ENCODE results near the gene CCDC63. TPM values are rescaled to one million over a fixed set of nuclear protein-coding genes. Genes with fewer than 3 reads are reported as not detected.

The CCDC63 gene
- polyA plus RNA-seq, 3 donors = 0.22 TPM; not detected in 2

DNA sequence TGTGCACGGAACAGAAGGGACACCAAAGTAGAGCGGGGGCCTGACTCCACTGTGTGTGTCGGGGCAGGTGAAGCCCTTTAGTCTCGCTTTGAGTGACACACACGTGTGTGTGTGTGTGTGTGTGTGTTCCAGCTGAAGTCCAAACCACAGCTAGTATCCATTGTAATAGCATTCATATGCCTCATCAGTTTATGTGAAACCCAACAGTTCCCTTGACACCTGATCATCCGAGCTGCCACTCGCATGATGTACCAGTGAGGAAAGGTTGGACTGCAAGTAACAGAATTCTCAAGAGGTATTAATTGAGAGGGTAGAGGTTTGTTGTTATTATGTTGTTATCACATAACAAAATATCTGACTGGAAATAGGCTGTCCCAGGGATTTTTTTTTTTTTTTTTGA lies 16.4 kb downstream of the CCDC63 start:
- intact Hi-C loops (cut with micrococcal nuclease) = no loop called here
- no peak overlapping the region for H3K4me3 ChIP-seq (replicated peaks in 1 of 3; ENCODE audit: low read depth in 2 of 3, low read length in 3 of 3)
- Mint-ChIP-seq H3K36me3 (no peaks in the 10 kb centered on the region), H3K4me3 (no peak overlapping the region), H3K27me3 (ENCODE audit: low read depth in 3 of 3) (peaks cover 0 to 2% (median 1%) of the 10 kb centered on the region in 3 donors), H3K27ac (no peak overlapping the region), H3K9me3 (peaks cover 0 to 8% (median 4%) of the 10 kb centered on the region in 7 donors), H3K4me1 (peaks cover 25% of the 10 kb centered on the region)
- H3K9me3 ChIP-seq (replicated peaks in 1 of 2; ENCODE audit: control insufficient read depth in 1 of 2, insufficient read depth in 1 of 2, low read length in 2 of 2) = no peaks in the 10 kb centered on the region
- no peak for DNase-seq
- H3K9ac ChIP-seq (ENCODE audit: insufficient read depth, low read length, poor library complexity, severe bottlenecking) = no peak overlapping the region
- no peaks in the 10 kb centered on the region for H3K27me3 ChIP-seq (ENCODE audit: control insufficient read depth in 2 of 2, insufficient read depth in 2 of 2, low read length in 2 of 2)
- no peak overlapping the region for H3K4me2 ChIP-seq (replicated peaks; ENCODE audit: extremely low read depth, low read length, poor library complexity, severe bottlenecking)
- H3K36me3 ChIP-seq (replicated peaks in 1 of 2; ENCODE audit: control insufficient read depth in 1 of 2, insufficient read depth in 2 of 2, low read length in 2 of 2) = no peaks in the 10 kb centered on the region
- H2AFZ ChIP-seq (ENCODE audit: insufficient read depth, low read depth, low read length, poor library complexity, severe bottlenecking) = no peak overlapping the region
- no peaks in the 10 kb centered on the region for H3K79me2 ChIP-seq (ENCODE audit: insufficient read depth, low read length)
- no peak overlapping the region for H3K27ac ChIP-seq (ENCODE audit: low read depth in 1 of 2, low read length in 2 of 2)
- H3K4me1 ChIP-seq (ENCODE audit: control insufficient read depth in 1 of 2, insufficient read depth in 2 of 2, low read length in 2 of 2) = peaks cover 13 to 18% of the 10 kb centered on the region in 2 donors
- H4K20me1 ChIP-seq (ENCODE audit: insufficient read depth, low read length) = no peaks in the 10 kb centered on the region
- WGBS (ENCODE audit: insufficient coverage) = 100% methylated on average over 2 of the region's 7 CpGs
- TF ChIP-seq, protein P1, sequence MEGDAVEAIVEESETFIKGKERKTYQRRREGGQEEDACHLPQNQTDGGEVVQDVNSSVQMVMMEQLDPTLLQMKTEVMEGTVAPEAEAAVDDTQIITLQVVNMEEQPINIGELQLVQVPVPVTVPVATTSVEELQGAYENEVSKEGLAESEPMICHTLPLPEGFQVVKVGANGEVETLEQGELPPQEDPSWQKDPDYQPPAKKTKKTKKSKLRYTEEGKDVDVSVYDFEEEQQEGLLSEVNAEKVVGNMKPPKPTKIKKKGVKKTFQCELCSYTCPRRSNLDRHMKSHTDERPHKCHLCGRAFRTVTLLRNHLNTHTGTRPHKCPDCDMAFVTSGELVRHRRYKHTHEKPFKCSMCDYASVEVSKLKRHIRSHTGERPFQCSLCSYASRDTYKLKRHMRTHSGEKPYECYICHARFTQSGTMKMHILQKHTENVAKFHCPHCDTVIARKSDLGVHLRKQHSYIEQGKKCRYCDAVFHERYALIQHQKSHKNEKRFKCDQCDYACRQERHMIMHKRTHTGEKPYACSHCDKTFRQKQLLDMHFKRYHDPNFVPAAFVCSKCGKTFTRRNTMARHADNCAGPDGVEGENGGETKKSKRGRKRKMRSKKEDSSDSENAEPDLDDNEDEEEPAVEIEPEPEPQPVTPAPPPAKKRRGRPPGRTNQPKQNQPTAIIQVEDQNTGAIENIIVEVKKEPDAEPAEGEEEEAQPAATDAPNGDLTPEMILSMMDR (IDR thresholded peaks at IDR 0.05) = no peak

DNA sequence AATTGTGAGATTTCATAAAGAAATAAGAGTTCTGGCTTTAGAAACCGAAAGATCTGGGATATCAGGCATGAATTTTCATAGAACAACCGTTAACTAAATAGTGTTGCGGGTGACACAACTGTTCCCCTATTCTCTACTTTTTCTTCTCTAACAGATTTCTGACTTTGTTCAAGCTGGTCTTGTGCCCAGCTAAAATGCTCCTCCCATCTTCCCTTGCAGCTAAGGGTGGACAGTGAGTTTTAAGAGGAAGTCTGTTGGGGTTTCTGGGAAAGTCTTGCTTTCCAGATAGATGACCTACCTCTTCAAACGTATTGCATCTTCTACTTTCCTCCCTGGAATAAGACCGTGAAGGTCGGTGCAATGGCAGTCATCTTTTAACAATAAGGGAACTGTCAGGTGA lies 18.7 kb downstream of the CCDC63 start:
- Mint-ChIP-seq H3K9me3 (peaks cover 0 to 8% (median 3%) of the 10 kb centered on the region in 7 donors), H3K27ac (peak overlapping the region in 2 of 7 donors; percentile 43 to 53), H3K27me3 (ENCODE audit: low read depth in 3 of 3) (peaks cover 0 to 1% (median 0%) of the 10 kb centered on the region in 3 donors), H3K36me3 (no peaks in the 10 kb centered on the region), H3K4me3 (no peak overlapping the region), H3K4me1 (peaks cover 28% of the 10 kb centered on the region)
- TF ChIP-seq, protein P1 (IDR thresholded peaks at IDR 0.05) = no peak
- WGBS (ENCODE audit: insufficient coverage) = no CpG with 5 or more reads among the region's 6 CpGs
- H3K27me3 ChIP-seq (ENCODE audit: control insufficient read depth in 2 of 2, insufficient read depth in 2 of 2, low read length in 2 of 2) = no peaks in the 10 kb centered on the region
- intact Hi-C loops (cut with micrococcal nuclease) = no loop called here
- H3K4me3 ChIP-seq (replicated peaks in 1 of 3; ENCODE audit: low read depth in 2 of 3, low read length in 3 of 3) = no peak overlapping the region
- H3K4me1 ChIP-seq (ENCODE audit: control insufficient read depth in 1 of 2, insufficient read depth in 2 of 2, low read length in 2 of 2) = peaks cover 19 to 31% of the 10 kb centered on the region in 2 donors
- DNase-seq = no peak
- no peaks in the 10 kb centered on the region for H3K9me3 ChIP-seq (replicated peaks in 1 of 2; ENCODE audit: control insufficient read depth in 1 of 2, insufficient read depth in 1 of 2, low read length in 2 of 2)
- H3K4me2 ChIP-seq (replicated peaks; ENCODE audit: extremely low read depth, low read length, poor library complexity, severe bottlenecking) = no peak overlapping the region
- H3K36me3 ChIP-seq (replicated peaks in 1 of 2; ENCODE audit: control insufficient read depth in 1 of 2, insufficient read depth in 2 of 2, low read length in 2 of 2) = no peaks in the 10 kb centered on the region
- no peaks in the 10 kb centered on the region for H4K20me1 ChIP-seq (ENCODE audit: insufficient read depth, low read length)
- no peak overlapping the region for H2AFZ ChIP-seq (ENCODE audit: insufficient read depth, low read depth, low read length, poor library complexity, severe bottlenecking)
- no peak overlapping the region for H3K27ac ChIP-seq (ENCODE audit: low read depth in 1 of 2, low read length in 2 of 2)
- H3K9ac ChIP-seq (ENCODE audit: insufficient read depth, low read length, poor library complexity, severe bottlenecking) = no peak overlapping the region
- no peaks in the 10 kb centered on the region for H3K79me2 ChIP-seq (ENCODE audit: insufficient read depth, low read length)

All from CD14-positive monocyte (primary cell).